ENCODE data around the gene PRDM16. TPM values are rescaled to one million over a fixed set of nuclear protein-coding genes. Genes with fewer than 3 reads are reported as not detected.

PRDM16 gene
- total RNA-seq, 1 donor from 2014 or later, result 18.3 TPM

DNA sequence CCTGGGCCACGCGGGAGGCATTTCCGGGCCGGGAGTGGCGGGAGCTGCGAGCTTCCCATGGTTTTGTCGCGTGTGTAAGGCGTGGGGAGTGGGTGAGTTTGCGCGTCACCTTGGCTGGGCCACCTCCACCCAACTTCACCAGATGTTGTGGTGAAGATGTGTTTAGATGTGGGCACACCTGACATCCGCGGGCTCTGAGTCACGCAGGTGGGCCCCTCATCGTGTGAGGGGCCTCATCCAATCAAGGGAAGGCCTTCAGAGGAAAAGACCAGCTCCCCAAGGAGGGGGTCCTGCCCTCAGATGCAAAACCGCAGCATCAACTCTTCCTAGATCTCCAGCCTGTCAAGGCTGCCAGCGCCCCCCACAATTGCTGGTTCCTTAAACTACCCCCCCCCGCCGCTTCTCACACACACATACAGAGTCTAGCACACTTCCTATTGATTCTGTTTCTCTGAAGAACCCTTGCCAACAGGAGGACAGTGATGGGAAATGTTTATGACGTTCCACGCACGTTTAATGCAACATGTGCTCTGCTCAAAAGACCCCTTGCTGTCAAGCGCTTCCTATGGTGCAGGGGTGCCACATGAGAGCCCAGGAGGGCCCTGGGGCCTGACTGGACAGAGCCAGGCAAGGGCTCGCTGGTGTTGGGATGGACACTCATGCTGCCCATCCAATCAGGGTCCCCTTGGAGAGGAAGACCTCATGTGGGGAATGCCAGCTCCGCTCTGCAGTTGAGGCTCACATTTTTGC, 35.8 kb upstream of the PRDM16 start:
- Mint-ChIP-seq H3K4me1 (ENCODE audit: low read depth) (no peaks in the 10 kb centered on the region), H3K9me3 (ENCODE audit: low read depth) (no peaks in the 10 kb centered on the region), H3K27ac (ENCODE audit: unreplicated experiment) (no peak overlapping the region), H3K4me3 (ENCODE audit: unreplicated experiment) (no peak overlapping the region), H3K27me3 (ENCODE audit: low read depth) (peaks cover 37% of the 10 kb centered on the region), H3K36me3 (ENCODE audit: low read depth) (no peaks in the 10 kb centered on the region)
- no peak for DNase-seq (ENCODE audit: low spot score)
- TF ChIP-seq CTCF (IDR thresholded peaks at IDR 0.05), result no peak

- no peak for DNase-seq (ENCODE audit: low spot score)
- Mint-ChIP-seq H3K4me1 (ENCODE audit: low read depth) (no peaks in the 10 kb centered on the region), H3K27ac (ENCODE audit: unreplicated experiment) (no peak overlapping the region), H3K4me3 (ENCODE audit: unreplicated experiment) (no peak overlapping the region), H3K9me3 (ENCODE audit: low read depth) (no peaks in the 10 kb centered on the region), H3K27me3 (ENCODE audit: low read depth) (peaks cover 37% of the 10 kb centered on the region), H3K36me3 (ENCODE audit: low read depth) (no peaks in the 10 kb centered on the region)
- TF ChIP-seq CTCF (IDR thresholded peaks at IDR 0.05), result no peak
These were observed 35.3 kb upstream of the PRDM16 start for GRCh38 chr1:3033790-3034090.

DNA sequence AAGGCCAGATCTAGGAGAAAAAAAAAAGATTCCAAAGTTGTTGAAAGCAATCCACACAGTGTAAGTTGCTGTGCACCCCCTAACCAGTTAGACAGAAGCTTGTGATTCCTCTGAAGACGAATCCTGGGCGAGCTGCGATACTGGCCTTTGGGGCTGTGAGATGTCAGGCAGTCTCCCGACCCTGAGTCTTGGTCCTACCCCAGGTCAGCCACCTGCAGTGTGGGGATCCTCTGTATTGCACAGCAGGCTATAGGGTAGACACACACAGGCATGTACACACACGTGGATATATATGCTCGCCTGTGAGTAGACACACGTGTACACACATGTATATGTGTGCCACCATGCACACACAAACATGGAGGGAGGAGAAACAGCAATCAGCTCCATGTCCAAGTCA, 34.8 kb upstream of the PRDM16 start:
- Mint-ChIP-seq H3K27me3 (ENCODE audit: low read depth) (peaks cover 37% of the 10 kb centered on the region), H3K27ac (ENCODE audit: unreplicated experiment) (no peak overlapping the region), H3K36me3 (ENCODE audit: low read depth) (no peaks in the 10 kb centered on the region), H3K9me3 (ENCODE audit: low read depth) (no peaks in the 10 kb centered on the region), H3K4me3 (ENCODE audit: unreplicated experiment) (no peak overlapping the region), H3K4me1 (ENCODE audit: low read depth) (no peaks in the 10 kb centered on the region)
- no peak for TF ChIP-seq CTCF (IDR thresholded peaks at IDR 0.05)
- no peak for DNase-seq (ENCODE audit: low spot score)

- Mint-ChIP-seq H3K4me3 (ENCODE audit: unreplicated experiment) (no peak overlapping the region), H3K27ac (ENCODE audit: unreplicated experiment) (no peak overlapping the region), H3K9me3 (ENCODE audit: low read depth) (no peaks in the 10 kb centered on the region), H3K36me3 (ENCODE audit: low read depth) (no peaks in the 10 kb centered on the region), H3K27me3 (ENCODE audit: low read depth) (peaks cover 37% of the 10 kb centered on the region), H3K4me1 (ENCODE audit: low read depth) (no peaks in the 10 kb centered on the region)
- no peak for TF ChIP-seq CTCF (IDR thresholded peaks at IDR 0.05)
- no peak for DNase-seq (ENCODE audit: low spot score)
These were observed 34.1 kb upstream of the PRDM16 start for GRCh38 chr1:3034728-3035562.

DNA sequence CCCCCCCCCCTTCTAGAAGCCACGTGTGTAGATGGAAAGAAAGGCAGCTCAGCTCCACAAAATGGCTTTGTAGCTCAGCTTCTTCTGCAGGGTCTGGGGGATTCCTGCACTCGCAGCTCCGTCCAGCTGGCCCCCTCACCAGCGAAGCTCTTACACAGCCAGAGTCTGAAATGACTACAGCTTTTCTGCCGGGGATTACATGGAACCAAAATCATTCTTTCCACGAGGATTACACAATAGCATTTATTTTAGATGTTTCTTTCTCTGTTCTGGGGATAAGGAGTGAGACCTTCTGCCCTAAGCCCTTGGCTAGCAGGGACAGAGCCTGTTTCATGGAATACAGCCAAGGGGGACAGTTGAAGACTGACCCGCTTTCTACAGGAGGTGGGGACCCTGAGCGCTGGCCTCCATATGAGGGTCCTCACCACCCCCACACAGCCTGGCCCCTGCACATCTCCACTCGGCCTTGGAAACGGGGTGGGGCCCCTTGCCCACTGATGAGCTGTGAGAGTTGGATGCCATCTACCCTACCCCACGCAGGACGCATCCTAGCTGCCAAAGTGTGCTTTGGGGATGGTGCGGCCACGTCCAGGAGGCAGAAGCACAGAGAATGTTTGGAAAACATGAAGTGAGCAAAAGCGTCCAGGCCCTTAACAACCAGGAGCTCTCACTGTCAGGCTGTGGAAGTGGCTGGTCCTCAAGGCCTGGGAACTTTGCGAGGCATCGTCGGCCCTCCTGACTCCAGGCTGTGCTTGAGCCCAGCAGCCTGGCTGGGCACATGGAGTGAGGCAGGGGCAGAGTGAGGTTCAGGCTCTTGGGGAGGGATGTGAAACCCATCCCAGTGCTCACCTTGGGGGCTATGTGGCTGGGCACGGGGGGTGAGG, 33.2 kb upstream of the PRDM16 start:
- DNase-seq (ENCODE audit: low spot score), result peak; percentile 75
- H3K36me3 Mint-ChIP-seq (ENCODE audit: low read depth), result no peaks in the 10 kb centered on the region
- no peaks in the 10 kb centered on the region for H3K9me3 Mint-ChIP-seq (ENCODE audit: low read depth)
- no peak overlapping the region for H3K4me3 Mint-ChIP-seq (ENCODE audit: unreplicated experiment)
- TF ChIP-seq CTCF (IDR thresholded peaks at IDR 0.05), result no peak
- H3K4me1 Mint-ChIP-seq (ENCODE audit: low read depth), result no peaks in the 10 kb centered on the region
- peaks cover 37% of the 10 kb centered on the region for H3K27me3 Mint-ChIP-seq (ENCODE audit: low read depth)
- no peak overlapping the region for H3K27ac Mint-ChIP-seq (ENCODE audit: unreplicated experiment)
